Gastrocnemius medialis (tissue), 4 donors: Measurements from ENCODE around the gene TRIM61. TPM values are rescaled to one million over a fixed set of nuclear protein-coding genes. Genes with fewer than 3 reads are reported as not detected.

ENCODE experiments used
- ATAC-seq, 2 donors: fragments of 150-250 bp; one replicate each; pipeline ENCODE4 v1.9.1; 2016
- DNase-seq, 2 donors: peaks; one replicate each; pipeline ENCODE4 v3.0.0-alpha.2; 2019
- H3K27ac ChIP-seq, 4 donors: fragments of 200-600 bp; sonication (generic); 1 replicate in 1 of 4; 2 replicates in 3 of 4; pipeline ENCODE4 v1.5.1; 2016 to 2018; ENCODE audit warnings: mild to moderate bottlenecking in 2 of 4, moderate library complexity in 1 of 4
- H3K27me3 ChIP-seq, 3 donors: fragments of 200-600 bp; sonication (generic) in 2 of 3; 1 replicate in 1 of 3; 2 replicates in 2 of 3; pipeline versions ENCODE4 v1.5.1 to v1.6.0; 2016 to 2019; ENCODE audit warnings: mild to moderate bottlenecking in 1 of 3, moderate library complexity in 1 of 3
- H3K36me3 ChIP-seq, 2 donors: fragments of 200-600 bp; sonication (generic) in 1 of 2; one replicate each; pipeline ENCODE4 v1.5.1; 2017 to 2018
- H3K4me1 ChIP-seq, 2 donors: fragments of 200-600 bp; sonication (generic) in 1 of 2; one replicate each; pipeline ENCODE4 v1.5.1; 2016 to 2017; ENCODE audit warnings: mild to moderate bottlenecking in 2 of 2
- H3K4me3 ChIP-seq, 4 donors: fragments of 200-600 bp; sonication (generic) in 3 of 4; 1 replicate in 1 of 4; 2 replicates in 3 of 4; pipeline ENCODE4 v1.5.1; 2016 to 2019; ENCODE audit warnings: mild to moderate bottlenecking in 2 of 4
- H3K9me3 ChIP-seq, 3 donors: fragments of 200-600 bp; sonication (generic) in 2 of 3; 1 replicate in 1 of 3; 2 replicates in 2 of 3; pipeline ENCODE4 v1.5.1; 2016 to 2019
- POLR2A ChIP-seq, 2 donors: fragments of 450-650 bp; IDR thresholded peaks; one replicate each; pipeline ENCODE4 v1.6.1; 2017; ENCODE audit warnings: antibody characterized with exemption in 2 of 2, mild to moderate bottlenecking in 2 of 2, moderate library complexity in 2 of 2
- in situ Hi-C, 4 donors: fragments of 200-750 bp; cut with MboI; loops; one replicate each; pipeline versions ENCODE4 v1.15.0 to v1.8.0; 2017; ENCODE audit warnings: low sequenced_read_pairs in 4 of 4
- intact Hi-C: fragments of 100-400 bp; cut with DNase I; formaldehyde crosslinking; loops from one replicate; pipeline ENCODE4 v1.15.1; 2023; ENCODE audit warnings: low total_unique reads
- total RNA-seq, 4 donors: library from RNA; depleted of rRNA; stranded (reverse); fragments of >200 nt; gene quantifications; one replicate each; pipeline versions ENCODE4 v1.1.0 to v1.2.3, GENCODE V29; 2016
- TF ChIP-seq, protein P1 (sequence below), 5 experiments: fragments of 450-650 bp in 3 of 5; fragments of 200-600 bp in 2 of 5; sonication (generic) in 2 of 5; IDR thresholded peaks in 4 of 5; conservative IDR thresholded peaks in 1 of 5; 1 replicate in 4 of 5; 2 replicates in 1 of 5; pipeline ENCODE4 v1.5.1; 2016 to 2019; ENCODE audit warnings: antibody characterized with exemption in 5 of 5, mild to moderate bottlenecking in 3 of 5, moderate library complexity in 3 of 5

The TRIM61 gene
- total RNA-seq, 4 donors from 2014 or later, result 0.46 TPM; not detected in 3

DNA sequence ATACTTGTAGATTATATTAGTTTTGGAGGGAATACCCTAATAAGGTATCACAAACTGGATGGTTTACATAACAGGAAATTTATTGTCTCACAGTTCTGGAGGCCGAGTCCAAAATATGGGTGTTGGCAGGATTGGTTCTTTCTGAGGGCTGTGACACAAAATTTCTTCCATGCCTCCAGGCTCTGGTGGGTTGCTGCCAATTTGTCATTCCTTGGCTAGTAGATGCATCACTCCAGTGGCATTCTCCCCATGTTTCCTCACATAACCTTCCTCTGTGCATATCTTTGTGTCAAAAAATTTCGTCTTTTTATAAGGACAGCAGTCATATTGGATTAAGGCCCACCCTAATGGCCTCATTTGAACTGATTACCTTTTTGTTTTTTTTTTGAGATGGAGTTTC lies 51.2 kb downstream of the TRIM61 start:
- ATAC-seq, result no peak
- Histone ChIP-seq H3K4me1 (no peaks in the 10 kb centered on the region), H3K4me3 (no peak overlapping the region), H3K36me3 (no peaks in the 10 kb centered on the region), H3K9me3 (no peaks in the 10 kb centered on the region), H3K27me3 (no peaks in the 10 kb centered on the region), H3K27ac (no peak overlapping the region)
- intact Hi-C loops (no loop called here), in situ Hi-C loops (no loop called here)
- TF ChIP-seq, protein P1, sequence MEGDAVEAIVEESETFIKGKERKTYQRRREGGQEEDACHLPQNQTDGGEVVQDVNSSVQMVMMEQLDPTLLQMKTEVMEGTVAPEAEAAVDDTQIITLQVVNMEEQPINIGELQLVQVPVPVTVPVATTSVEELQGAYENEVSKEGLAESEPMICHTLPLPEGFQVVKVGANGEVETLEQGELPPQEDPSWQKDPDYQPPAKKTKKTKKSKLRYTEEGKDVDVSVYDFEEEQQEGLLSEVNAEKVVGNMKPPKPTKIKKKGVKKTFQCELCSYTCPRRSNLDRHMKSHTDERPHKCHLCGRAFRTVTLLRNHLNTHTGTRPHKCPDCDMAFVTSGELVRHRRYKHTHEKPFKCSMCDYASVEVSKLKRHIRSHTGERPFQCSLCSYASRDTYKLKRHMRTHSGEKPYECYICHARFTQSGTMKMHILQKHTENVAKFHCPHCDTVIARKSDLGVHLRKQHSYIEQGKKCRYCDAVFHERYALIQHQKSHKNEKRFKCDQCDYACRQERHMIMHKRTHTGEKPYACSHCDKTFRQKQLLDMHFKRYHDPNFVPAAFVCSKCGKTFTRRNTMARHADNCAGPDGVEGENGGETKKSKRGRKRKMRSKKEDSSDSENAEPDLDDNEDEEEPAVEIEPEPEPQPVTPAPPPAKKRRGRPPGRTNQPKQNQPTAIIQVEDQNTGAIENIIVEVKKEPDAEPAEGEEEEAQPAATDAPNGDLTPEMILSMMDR (IDR thresholded peaks at IDR 0.05 in 4 of 5, conservative IDR thresholded peaks at IDR 0.05 in 1 of 5), result no peak
- TF ChIP-seq POLR2A (IDR thresholded peaks at IDR 0.05), result no peak
- DNase-seq, result no peak

DNA sequence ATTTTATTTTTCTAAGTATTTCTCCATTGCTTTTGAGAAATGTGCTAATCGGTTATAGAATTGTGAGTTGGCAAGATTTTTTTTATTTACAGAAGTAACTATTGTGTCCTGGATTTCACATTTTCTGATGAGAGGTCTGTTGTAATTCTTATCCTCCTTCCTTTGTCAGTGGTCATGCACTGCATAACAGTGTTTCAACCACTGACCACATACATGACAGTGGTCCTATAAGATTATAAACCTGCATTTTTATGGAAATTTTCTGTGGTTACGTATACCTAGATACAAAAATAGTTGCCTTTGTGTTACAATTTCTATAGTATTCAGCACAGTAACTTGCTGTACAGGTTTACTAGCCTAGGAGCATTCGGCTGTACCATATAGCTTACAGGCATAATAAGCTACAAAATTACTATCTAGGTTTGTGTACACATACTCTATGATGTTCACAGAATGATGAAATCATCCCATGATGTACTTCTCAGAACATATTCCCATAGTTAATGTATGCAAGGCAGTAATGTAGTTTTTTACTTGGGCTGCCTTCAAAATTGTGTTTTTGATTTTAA lies 52.7 kb downstream of the TRIM61 start:
- no peaks in the 10 kb centered on the region for H3K36me3 ChIP-seq
- no peaks in the 10 kb centered on the region for H3K9me3 ChIP-seq
- H3K4me1 ChIP-seq, result no peaks in the 10 kb centered on the region
- in situ Hi-C loops, result no loop called here
- DNase-seq, result no peak
- no peak overlapping the region for H3K4me3 ChIP-seq
- ATAC-seq, result no peak
- intact Hi-C loops, result no loop called here
- H3K27me3 ChIP-seq, result no peaks in the 10 kb centered on the region
- TF ChIP-seq, protein P1 (IDR thresholded peaks at IDR 0.05 in 4 of 5, conservative IDR thresholded peaks at IDR 0.05 in 1 of 5), result no peak
- TF ChIP-seq POLR2A (IDR thresholded peaks at IDR 0.05), result no peak
- no peak overlapping the region for H3K27ac ChIP-seq

DNA sequence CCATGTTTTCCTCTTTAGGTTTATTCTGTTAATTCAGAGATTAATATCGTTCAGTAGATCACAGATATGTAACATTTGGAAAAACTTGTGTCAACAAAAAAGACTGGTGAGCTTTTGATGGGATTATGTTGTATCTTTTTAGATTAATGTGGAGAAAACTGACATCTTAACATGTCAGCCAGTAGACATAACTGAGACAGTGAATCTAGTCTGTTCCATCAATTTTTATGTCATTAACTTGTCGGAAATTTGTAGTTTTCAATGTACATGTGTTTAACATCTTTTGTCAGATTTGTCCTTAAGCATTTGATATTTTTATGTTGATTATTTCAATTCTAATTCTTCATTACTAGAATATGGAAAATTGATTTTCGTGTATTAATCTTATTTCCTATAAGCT lies 58.5 kb downstream of the TRIM61 start:
- Histone ChIP-seq H3K9me3 (no peaks in the 10 kb centered on the region), H3K36me3 (no peaks in the 10 kb centered on the region), H3K4me3 (no peak overlapping the region), H3K27ac (no peak overlapping the region), H3K4me1 (no peaks in the 10 kb centered on the region), H3K27me3 (no peaks in the 10 kb centered on the region)
- no peak for DNase-seq
- intact Hi-C loops (no loop called here), in situ Hi-C loops (no loop called here)
- no peak for ATAC-seq
- TF ChIP-seq, protein P1 (IDR thresholded peaks at IDR 0.05 in 4 of 5, conservative IDR thresholded peaks at IDR 0.05 in 1 of 5), result no peak
- no peak for TF ChIP-seq POLR2A (IDR thresholded peaks at IDR 0.05)

Other genes with a start within 250 kb of the TRIM61 start
- not detected for gene SMIM31, start 223.5 kb downstream of the TRIM61 start, total RNA-seq
- gene APELA, start 100.5 kb downstream of the TRIM61 start, total RNA-seq, result not detected
- not detected for gene TRIM60, start 54.3 kb upstream of the TRIM61 start, total RNA-seq
- not detected for gene TRIM75, start 76.2 kb upstream of the TRIM61 start, total RNA-seq
- 10 to 100 TPM; 15.3 to 28.9 (median 17.8) TPM for gene TMEM192, start 135.2 kb upstream of the TRIM61 start, total RNA-seq
- 1 to 10 TPM; 3.6 to 7.9 (median 6.4) TPM for gene KLHL2, start 229.9 kb upstream of the TRIM61 start, total RNA-seq